ENCODE results near the gene SERPINA3. TPM values are rescaled to one million over a fixed set of nuclear protein-coding genes. Genes with fewer than 3 reads are reported as not detected.

The SERPINA3 gene
- total RNA-seq, 4 donors from 2014 or later = 31.0 to 91.4 (median 73.2) TPM

DNA sequence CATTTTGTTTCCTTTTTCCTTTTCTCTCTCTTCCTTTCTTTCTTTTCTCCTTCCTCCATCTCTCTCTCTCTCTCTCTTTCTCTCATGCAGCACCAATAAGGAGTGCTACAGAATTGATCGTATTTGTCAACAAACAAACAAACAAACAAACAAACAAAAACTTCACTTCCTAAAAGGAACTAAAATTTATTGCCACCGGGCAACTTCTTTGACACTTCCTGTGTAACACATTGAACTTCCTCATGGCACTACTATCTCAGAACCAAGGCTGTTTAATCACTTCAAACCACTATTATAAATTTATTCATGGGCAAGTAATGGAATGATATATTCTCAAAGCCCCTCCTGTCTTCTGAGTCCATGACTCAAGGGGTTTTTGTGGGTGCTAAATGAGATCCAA lies 51.3 kb downstream of the SERPINA3 start:
- no peaks in the 10 kb centered on the region for H3K36me3 ChIP-seq
- no peaks in the 10 kb centered on the region for H3K27me3 ChIP-seq
- DNase-seq (ENCODE audit: low spot score in 2 of 2) = no peak
- no peak for TF ChIP-seq EP300 (IDR thresholded peaks at IDR 0.05)
- WGBS = 77% methylated on average over 2 of the region's 2 CpGs
- H3K27ac ChIP-seq = no peak overlapping the region
- H3K4me3 ChIP-seq = no peak overlapping the region
- H3K9me3 ChIP-seq = no peaks in the 10 kb centered on the region
- H3K4me1 ChIP-seq = peaks cover 5% of the 10 kb centered on the region

DNA sequence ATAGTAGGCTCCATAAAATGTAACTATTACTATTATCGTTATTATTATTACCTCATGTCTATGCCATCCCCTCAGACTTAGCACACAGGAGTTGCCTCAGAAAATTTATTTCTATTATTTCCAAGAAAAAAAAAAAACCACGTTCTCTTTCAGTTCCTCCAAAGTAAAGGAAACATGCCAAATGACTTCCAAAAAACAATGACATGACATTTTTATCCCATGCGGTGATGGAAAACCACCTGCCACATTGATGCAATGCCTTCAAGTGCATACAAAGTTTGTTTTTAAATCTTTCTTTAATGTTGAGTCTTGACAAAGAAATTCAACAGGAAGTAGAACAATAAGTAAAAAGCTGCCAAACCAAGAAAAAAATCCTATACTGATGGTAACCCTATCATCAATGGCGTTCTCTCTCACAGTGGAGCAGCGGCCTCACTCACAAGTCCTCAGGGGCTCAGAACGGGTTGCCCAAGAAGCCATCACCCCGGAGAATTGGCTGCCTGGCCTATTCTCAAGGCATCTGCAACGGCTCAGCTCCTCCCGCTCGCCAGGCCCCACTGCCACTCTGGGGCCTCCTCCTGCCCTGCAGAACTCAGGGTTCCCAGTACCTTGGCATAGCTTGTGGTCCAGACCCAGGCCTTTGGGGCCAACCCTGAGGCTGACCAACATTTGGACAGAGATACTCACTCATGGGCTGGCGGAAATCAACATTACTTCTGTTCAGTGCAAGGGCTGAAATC lies 51.9 kb downstream of the SERPINA3 start:
- Histone ChIP-seq H3K4me3 (no peak overlapping the region), H3K27me3 (no peaks in the 10 kb centered on the region), H3K4me1 (peaks cover 5% of the 10 kb centered on the region), H3K36me3 (no peaks in the 10 kb centered on the region), H3K27ac (no peak overlapping the region), H3K9me3 (no peaks in the 10 kb centered on the region)
- TF ChIP-seq POLR2A (IDR thresholded peaks at IDR 0.05) = no peak
- TF ChIP-seq POLR2AphosphoS5 (IDR thresholded peaks at IDR 0.05) = no peak
- TF ChIP-seq, protein P1, sequence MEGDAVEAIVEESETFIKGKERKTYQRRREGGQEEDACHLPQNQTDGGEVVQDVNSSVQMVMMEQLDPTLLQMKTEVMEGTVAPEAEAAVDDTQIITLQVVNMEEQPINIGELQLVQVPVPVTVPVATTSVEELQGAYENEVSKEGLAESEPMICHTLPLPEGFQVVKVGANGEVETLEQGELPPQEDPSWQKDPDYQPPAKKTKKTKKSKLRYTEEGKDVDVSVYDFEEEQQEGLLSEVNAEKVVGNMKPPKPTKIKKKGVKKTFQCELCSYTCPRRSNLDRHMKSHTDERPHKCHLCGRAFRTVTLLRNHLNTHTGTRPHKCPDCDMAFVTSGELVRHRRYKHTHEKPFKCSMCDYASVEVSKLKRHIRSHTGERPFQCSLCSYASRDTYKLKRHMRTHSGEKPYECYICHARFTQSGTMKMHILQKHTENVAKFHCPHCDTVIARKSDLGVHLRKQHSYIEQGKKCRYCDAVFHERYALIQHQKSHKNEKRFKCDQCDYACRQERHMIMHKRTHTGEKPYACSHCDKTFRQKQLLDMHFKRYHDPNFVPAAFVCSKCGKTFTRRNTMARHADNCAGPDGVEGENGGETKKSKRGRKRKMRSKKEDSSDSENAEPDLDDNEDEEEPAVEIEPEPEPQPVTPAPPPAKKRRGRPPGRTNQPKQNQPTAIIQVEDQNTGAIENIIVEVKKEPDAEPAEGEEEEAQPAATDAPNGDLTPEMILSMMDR (IDR thresholded peaks at IDR 0.05) = no peak
- TF ChIP-seq EP300 (IDR thresholded peaks at IDR 0.05) = no peak
- WGBS = 79% methylated on average over 9 of the region's 11 CpGs
- peak in 1 of 2 donors; percentile 38 for DNase-seq (ENCODE audit: low spot score in 2 of 2)

DNA sequence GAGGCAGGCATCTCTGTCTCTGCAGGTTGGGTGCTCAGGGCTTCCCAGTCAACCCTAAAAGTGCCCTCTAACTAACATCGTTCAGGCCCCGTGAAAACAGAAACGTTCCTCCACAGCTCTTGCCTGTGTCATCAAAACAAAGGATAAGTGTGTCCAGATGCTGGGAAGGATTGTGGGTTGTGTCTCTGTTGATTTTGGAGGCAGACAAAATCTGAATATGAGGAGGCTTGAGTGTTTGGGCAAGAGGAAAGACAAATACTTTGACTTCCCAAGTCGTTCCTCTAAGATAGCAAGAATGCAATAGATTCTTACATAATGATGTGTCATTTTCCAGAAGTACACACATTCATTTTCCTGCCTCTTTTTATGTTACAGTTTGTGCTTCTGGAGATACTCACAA lies 52.9 kb downstream of the SERPINA3 start:
- peak in 1 of 2 donors; percentile 18 for DNase-seq (ENCODE audit: low spot score in 2 of 2)
- TF ChIP-seq EP300 (IDR thresholded peaks at IDR 0.05) = no peak
- TF ChIP-seq POLR2A (IDR thresholded peaks at IDR 0.05) = no peak
- TF ChIP-seq, protein P1 (IDR thresholded peaks at IDR 0.05) = no peak
- no peak for TF ChIP-seq POLR2AphosphoS5 (IDR thresholded peaks at IDR 0.05)
- 51% methylated on average over 4 of the region's 4 CpGs for WGBS
- Histone ChIP-seq H3K4me3 (no peak overlapping the region), H3K9me3 (no peaks in the 10 kb centered on the region), H3K27ac (no peak overlapping the region), H3K36me3 (no peaks in the 10 kb centered on the region), H3K4me1 (peaks cover 5% of the 10 kb centered on the region), H3K27me3 (no peaks in the 10 kb centered on the region)

DNA sequence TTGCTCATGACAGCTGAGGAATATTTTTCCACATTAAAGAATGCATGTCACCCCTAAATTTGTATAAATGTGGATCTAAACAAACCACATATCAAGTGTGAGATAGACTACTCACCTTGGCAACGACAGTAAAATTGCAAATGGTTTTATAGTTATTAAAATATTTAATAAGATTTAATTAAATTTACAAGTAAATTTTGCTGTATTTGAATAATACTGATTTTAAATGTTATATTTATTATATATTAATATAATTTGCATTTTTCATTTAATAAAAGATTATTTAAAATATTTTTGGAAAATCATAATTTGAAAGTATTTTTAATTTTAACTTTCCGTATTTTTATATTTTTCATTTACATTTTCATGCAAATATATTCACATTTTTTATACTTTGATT lies 53.4 kb downstream of the SERPINA3 start:
- H3K9me3 ChIP-seq = no peaks in the 10 kb centered on the region
- H3K36me3 ChIP-seq = no peaks in the 10 kb centered on the region
- 89% methylated on average over 2 of the region's 2 CpGs for whole genome bisulfite sequencing
- H3K27me3 ChIP-seq = no peaks in the 10 kb centered on the region
- DNase-seq (ENCODE audit: low spot score in 2 of 2) = no peak
- no peak overlapping the region for H3K4me3 ChIP-seq
- TF ChIP-seq POLR2A (IDR thresholded peaks at IDR 0.05) = no peak
- no peak for TF ChIP-seq EP300 (IDR thresholded peaks at IDR 0.05)
- TF ChIP-seq, protein P1 (IDR thresholded peaks at IDR 0.05) = no peak
- no peak for TF ChIP-seq POLR2AphosphoS5 (IDR thresholded peaks at IDR 0.05)
- H3K4me1 ChIP-seq = peaks cover 5% of the 10 kb centered on the region
- H3K27ac ChIP-seq = no peak overlapping the region

DNA sequence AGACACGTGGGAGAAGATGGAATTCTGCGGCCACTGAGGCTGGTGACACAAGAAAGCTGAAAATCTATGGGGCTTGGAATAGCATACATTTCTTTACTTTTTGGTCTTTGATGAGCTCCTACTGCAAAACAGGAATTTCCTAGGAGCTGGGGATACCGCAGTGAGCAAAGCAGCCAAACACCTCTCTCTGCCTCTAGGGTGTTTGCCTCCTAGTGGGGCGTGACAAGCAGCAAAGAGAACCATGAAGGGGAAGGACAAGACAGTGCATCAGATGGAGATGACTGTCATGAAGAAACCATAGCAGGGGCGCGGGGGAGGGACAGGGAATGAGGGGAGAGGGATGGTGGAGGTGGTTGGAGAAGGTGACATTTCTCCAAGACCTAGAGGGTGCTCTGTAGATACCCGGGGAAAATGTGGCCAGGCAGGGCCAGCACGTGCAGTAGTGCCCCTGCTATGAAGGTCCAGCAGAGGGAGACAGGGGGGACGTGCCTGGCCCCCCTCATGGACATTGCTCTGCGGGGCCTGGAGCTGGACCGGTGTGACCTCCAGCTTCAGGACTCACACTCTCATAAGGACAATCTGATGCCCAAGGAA lies 58.6 kb downstream of the SERPINA3 start:
- no peaks in the 10 kb centered on the region for H3K36me3 ChIP-seq
- no peak overlapping the region for H3K27ac ChIP-seq
- TF ChIP-seq, protein P1 (IDR thresholded peaks at IDR 0.05) = no peak
- peak in 1 of 2 donors; percentile 52 for DNase-seq (ENCODE audit: low spot score in 2 of 2)
- H3K4me3 ChIP-seq = no peak overlapping the region
- H3K9me3 ChIP-seq = no peaks in the 10 kb centered on the region
- H3K27me3 ChIP-seq = no peaks in the 10 kb centered on the region
- WGBS = 76% methylated on average over 10 of the region's 11 CpGs
- no peaks in the 10 kb centered on the region for H3K4me1 ChIP-seq

All from suprapubic skin (tissue), 4 donors.